ENCODE measurements around the gene PTPRA. TPM values are rescaled to one million over a fixed set of nuclear protein-coding genes. Genes with fewer than 3 reads are reported as not detected.

The PTPRA gene
- total RNA-seq, 1 experiment from 2014 or later = 45.2 TPM

GRCh38 chr20:2973574-2973973 lies 100.3 kb downstream of the PTPRA start:
- Histone ChIP-seq H3K9me3 (ENCODE audit: control insufficient read depth, low read depth, low read length) (no peaks in the 10 kb centered on the region), H2BK120ac (ENCODE audit: low read depth, low read length, poor library complexity, severe bottlenecking) (no peak overlapping the region), H3K14ac (ENCODE audit: insufficient read depth, low read length) (no peak overlapping the region), H2BK20ac (ENCODE audit: low read depth, low read length, poor library complexity, severe bottlenecking) (no peak overlapping the region), H3K56ac (ENCODE audit: insufficient read length, low read depth, low read length) (no peak overlapping the region), H3K4ac (ENCODE audit: low read depth, low read length) (no peak overlapping the region), H4K5ac (ENCODE audit: insufficient read length, low read depth, low read length) (no peak overlapping the region), H3K4me2 (ENCODE audit: insufficient read depth, insufficient read length, low read length) (no peak overlapping the region), H3K27ac (ENCODE audit: insufficient read length, low read depth, low read length) (no peak overlapping the region), H3K79me2 (ENCODE audit: insufficient read depth, low read length) (no peaks in the 10 kb centered on the region), H3K4me1 (ENCODE audit: insufficient read depth, low read length) (no peaks in the 10 kb centered on the region; the same call in 1 of the 2 replicates), H4K91ac (ENCODE audit: insufficient read length, low read depth, low read length) (no peak overlapping the region), H3K18ac (ENCODE audit: insufficient read length, low read depth, low read length) (no peak overlapping the region), H3K9ac (ENCODE audit: extremely low read depth, insufficient read length, low read length) (no peak overlapping the region), H2BK15ac (ENCODE audit: low read depth, low read length) (no peak overlapping the region), H2AFZ (ENCODE audit: low read length) (no peak overlapping the region), H3K79me1 (ENCODE audit: insufficient read depth, low read depth, low read length, poor library complexity, severe bottlenecking) (no peaks in the 10 kb centered on the region), H4K8ac (replicated peaks; ENCODE audit: insufficient read length, low read depth, low read length) (no peak overlapping the region), H3T11ph (ENCODE audit: low read length) (no peak overlapping the region), H4K20me1 (ENCODE audit: control insufficient read depth, insufficient read depth, insufficient read length) (no peaks in the 10 kb centered on the region), H2AK5ac (ENCODE audit: insufficient read length, low read length) (no peak overlapping the region), H2BK12ac (ENCODE audit: insufficient read length, low read depth, low read length) (no peak overlapping the region), H3K23me2 (ENCODE audit: insufficient read length, low read depth, low read length, poor library complexity, severe bottlenecking) (no peaks in the 10 kb centered on the region), H3K23ac (ENCODE audit: insufficient read length, low read depth, low read length) (no peak overlapping the region), H3K27me3 (ENCODE audit: insufficient read depth, low read length) (no peaks in the 10 kb centered on the region), H2BK5ac (ENCODE audit: insufficient read length, low read length) (no peak overlapping the region)
- WGBS (ENCODE audit: extremely low coverage, insufficient read length, low lambda C conversion rate) = no CpG with 5 or more reads among the region's 3 CpGs
- Mint-ChIP-seq H3K9me3 (no peaks in the 10 kb centered on the region), H3K4me3 (no peak overlapping the region), H3K27ac (no peak overlapping the region; a peak in 1 of 7 replicates), H3K36me3 (ENCODE audit: insufficient read depth in 1 of 3, low read depth in 3 of 3) (peaks cover 5 to 9% (median 5%) of the 10 kb centered on the region in 3 experiments; a peak in 6 of 7 replicates), H3K4me1 (peaks cover 4 to 7% of the 10 kb centered on the region in 2 experiments), H3K27me3 (ENCODE audit: low read depth) (no peaks in the 10 kb centered on the region)
- TF ChIP-seq CTCF (conservative IDR thresholded peaks at IDR 0.05) = no peak
- DNase-seq = no peak
